Skeletal muscle cell (primary cell): Measurements from ENCODE around the gene OSBPL9.
"Not testable (repeated sequence)": the region's sequence is repeated elsewhere in the genome, so short reads cannot be mapped to it uniquely, and the experiment has no call there.

Experiments used
- DNase-seq: peaks from one replicate; pipeline ENCODE4 v3.0.0-alpha.2; 2010; ENCODE audit warnings: low read depth
- H3K4me3 ChIP-seq: 2 replicates; pipeline ENCODE4 v1.5.1; 2011; ENCODE audit warnings: low read depth, mild to moderate bottlenecking, control low read depth, low read length, moderate library complexity

OSBPL9 gene

DNA sequence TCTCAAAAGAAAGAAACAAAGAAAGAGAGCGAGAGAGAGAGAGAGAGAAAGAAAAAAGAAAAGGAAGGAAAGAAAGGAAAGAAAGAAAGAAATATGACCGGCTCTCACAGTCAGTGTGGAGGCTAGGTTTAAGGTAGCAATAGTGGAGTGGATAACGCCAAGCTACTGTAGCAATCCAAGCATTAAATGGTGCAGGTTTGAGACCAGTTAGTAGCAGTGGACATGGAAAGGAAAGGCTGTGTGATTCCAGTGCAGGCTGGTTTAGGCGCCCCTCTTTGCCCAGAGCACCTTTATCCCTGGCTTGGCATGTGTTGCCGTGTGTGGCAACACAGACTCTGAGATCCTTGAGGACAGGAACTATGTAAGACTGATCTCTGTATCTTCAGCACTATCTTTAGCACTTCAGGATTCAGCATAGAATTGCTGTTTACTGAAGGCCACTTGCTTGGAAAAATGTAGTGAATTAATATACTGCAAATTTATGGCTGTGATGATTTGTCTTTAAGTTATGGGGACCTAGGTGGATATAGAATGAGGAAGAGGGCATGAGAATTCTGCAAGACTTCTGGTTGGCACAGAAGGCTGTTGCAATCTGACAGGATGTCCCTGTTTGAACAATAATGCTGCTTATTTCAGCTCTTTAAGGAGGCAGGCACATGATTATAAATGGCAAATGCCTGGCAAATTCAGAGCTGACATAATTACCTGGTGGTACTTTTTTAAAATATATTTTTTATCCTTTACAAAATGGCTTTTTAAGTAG lies 10.8 kb upstream of the OSBPL9 start:
- no peak for DNase-seq
- no peak overlapping the region for H3K4me3 ChIP-seq

DNA sequence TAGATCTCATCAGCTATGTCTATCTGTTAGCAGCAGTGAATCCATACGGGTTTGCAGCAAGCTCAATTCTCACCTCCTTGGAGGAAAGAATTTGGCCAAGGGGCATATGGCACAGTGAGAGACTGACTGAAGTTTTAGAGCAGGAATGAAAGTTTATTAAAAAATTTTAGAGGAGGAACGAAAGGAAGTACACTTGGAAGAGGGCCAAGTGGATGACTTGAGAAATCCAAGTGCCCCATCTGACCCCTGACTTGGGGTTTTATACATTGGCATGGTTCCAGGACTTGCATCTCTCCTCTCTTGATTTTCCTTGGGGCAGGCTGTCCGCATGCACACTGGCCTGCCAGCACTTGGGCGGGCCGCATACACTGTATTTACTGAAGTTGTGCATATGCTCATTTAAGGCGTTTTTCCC lies 9.2 kb upstream of the OSBPL9 start:
- H3K4me3 ChIP-seq, result no peak overlapping the region
- DNase-seq, result no peak

DNA sequence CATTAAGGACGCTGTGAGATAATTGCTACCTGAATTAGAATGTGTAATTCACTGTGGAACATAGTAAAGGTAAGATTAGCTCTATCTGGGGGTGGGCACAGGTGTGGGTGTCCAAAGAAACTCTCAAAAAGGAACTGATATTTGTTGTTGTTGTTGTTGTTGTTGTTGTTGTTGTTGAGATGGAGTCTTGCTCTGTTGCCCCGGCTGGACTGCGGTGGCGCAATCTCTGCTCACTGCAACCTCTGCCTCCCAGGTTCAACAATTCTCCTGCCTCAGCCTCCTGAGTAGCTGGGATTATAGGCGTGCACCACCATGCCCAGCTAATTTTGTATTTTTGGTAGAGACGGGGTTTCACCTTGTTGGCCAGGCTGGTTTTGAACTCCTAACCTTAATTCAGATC lies 6.8 kb upstream of the OSBPL9 start:
- not testable (repeated sequence) for DNase-seq, H3K4me3 ChIP-seq

DNA sequence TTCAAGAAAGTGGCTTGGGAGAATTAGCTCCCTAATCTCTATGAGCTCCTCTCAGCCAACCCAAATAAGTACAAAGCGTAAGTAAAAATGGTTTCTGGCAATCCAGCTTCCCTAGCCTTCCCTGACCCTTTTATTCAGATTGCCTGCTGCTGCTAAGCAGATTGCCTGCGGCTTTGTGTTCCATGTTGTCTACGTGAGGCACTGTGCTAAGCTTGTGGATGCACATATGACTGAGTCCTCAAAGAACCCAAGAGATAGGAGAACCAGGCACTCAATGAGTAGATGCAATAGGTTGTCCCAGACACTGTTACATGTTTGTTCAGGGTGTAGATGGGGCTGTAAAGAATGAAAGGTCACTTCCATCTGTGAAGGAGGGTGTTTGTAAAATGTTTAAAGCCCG lies 6.3 kb upstream of the OSBPL9 start:
- no peak for DNase-seq
- H3K4me3 ChIP-seq, result no peak overlapping the region

DNA sequence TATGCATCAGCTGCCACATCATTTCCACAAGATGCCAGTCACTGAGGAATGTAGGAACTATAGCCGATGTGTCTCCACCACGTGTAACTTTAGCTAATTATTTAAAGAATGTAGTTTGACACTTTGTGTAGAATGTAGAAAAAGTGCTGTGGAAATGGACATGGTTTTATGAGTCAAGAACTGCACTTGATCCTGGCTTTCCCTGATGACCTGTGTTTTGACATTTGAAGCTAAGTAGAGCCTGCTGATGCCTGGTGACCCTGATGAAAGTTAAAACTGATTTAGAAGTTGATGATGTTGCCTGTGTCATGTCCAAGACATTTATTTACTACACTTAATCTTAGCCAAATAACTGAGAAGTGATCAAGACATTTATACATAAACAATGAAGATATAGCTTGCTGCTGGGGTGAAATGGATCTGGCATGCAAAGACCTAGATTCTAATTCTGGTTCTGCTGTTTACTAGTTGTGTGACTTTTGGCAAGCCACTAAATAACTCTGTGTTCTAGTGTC lies 4.4 kb upstream of the OSBPL9 start:
- no peak for DNase-seq
- no peak overlapping the region for H3K4me3 ChIP-seq

DNA sequence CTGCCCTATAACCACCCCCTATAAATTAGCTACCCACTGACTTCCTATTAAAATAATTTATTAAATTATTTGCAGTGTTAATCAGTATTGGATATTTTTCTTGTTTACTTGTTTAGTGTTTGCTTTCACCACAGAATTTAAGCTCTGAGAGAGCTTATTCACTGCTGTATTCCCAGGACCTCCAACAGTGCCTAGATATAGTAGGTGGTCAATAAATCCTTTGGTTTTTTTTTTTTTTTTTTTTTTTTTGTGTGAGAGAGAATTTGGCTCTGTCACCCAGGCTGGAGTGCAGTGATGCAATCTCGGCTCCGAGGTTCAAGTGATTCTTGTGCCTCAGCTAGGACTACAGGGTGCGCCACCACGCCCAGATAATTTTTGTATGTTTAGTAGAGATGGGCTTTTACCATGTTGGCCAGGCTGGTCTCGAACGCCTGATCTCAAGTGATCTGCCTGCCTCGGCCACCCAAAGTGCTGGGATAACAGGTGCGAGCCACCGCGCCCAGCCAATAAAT lies 1.1 kb upstream of the OSBPL9 start:
- H3K4me3 ChIP-seq, result no peak overlapping the region
- DNase-seq, result no peak

DNA sequence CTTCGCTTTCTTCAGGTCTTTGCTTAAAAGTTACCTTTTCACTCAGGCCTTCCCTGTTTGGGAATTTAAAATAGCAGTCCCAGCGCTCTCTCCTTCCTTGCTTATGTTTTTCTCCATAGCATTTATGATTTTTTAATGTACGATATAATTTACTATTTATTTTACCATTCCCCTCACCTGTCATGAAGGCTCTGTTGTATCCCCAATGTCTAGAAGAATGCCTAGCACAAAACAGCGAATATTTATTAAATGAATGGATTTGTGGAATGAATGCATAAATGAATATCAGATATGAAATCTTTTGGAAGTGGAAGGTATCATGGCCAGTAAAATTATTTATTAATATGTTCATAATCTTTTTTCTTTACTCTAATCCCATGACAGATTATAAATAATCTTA lies 402 bp upstream of the OSBPL9 start:
- peak overlapping the region; percentile 13 for H3K4me3 ChIP-seq
- DNase-seq, result no peak

DNA sequence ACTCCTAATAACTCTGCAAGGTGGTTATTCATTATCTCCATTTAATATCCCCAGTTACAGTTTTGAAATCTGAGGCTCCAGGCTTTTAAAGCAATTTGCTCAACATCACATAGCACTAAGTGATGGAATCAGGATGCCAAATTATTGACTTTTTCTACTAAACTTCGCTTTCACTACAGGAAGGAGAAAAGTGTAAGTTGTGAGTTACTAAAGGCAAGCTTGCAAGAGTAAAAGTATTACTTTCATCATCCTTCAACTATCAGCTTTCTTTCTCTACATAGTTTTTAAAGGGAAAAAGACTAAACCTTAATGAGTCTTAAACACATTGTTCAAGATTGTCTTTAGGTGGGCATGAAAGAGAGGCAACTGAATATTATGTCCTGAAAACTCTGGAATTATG lies 1.8 kb downstream of the OSBPL9 start:
- DNase-seq, result no peak
- H3K4me3 ChIP-seq, result no peak overlapping the region

DNA sequence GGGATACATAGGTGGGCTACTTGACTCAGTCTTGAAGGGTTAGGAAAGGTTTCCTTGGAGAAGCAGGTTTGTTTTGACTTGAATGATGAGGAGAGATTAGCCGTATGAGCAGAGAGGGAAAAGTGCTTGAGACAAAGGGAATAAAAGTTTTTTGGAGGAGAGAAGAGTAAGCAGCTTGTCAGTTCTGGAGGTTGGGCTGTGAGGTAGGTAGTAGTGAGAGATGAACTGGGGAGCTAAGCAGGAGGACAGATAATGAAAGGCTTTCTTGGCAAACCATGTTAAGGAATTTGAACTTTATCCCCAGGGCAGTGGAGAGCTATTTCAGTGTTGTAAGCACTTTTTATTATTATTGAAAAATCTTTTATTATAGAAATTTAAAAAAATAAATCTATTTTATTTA lies 3.6 kb downstream of the OSBPL9 start:
- DNase-seq, result no peak
- no peak overlapping the region for H3K4me3 ChIP-seq

DNA sequence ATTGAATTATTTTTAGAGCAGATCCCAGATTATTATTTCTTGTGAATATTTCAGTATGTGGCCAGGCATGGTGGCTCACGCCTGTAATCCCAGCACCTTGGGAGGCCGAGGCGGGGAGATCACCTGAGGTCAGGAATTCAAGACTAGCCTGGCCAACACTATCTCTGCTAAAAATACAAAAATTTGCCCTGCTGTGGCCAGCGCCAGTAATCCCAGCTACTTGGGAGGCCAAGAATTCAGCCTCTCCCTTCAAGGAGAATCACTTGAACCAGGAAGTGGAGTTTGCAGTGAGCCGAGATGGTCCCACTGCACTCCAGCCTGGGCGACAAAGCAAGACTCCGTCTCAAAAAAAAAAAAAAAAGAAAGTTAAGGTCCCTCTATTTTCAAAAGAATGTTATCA lies 4.3 kb downstream of the OSBPL9 start:
- DNase-seq, result no peak
- no peak overlapping the region for H3K4me3 ChIP-seq

DNA sequence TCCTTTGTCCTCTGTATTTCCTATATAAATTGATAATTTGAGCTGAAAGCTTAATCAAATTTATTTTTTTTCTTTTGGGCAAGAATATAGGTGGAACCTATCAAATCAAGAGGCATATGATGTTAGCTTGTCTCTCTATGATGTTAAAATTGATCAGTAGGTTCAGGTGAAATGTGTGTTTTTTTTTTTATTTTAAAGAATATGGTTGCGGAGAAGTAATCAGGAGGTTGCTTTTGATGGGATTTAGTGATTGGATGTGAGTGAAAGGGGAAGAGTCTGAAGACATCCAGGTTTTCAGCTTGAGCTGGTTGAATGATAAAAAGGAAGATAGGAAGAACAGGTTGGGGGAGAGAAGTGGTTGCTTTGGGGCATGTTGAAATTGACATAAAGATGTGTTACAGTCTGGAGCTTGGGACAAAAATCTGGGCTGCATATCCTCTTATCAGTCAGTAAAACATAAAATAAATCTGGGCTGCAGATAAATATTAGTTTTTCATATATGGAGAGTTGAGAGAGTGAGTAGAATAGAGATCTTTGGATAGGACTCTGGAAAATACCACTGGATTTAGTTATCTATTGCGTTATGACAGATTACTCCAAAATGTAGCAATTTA lies 5.1 kb downstream of the OSBPL9 start:
- no peak overlapping the region for H3K4me3 ChIP-seq

DNA sequence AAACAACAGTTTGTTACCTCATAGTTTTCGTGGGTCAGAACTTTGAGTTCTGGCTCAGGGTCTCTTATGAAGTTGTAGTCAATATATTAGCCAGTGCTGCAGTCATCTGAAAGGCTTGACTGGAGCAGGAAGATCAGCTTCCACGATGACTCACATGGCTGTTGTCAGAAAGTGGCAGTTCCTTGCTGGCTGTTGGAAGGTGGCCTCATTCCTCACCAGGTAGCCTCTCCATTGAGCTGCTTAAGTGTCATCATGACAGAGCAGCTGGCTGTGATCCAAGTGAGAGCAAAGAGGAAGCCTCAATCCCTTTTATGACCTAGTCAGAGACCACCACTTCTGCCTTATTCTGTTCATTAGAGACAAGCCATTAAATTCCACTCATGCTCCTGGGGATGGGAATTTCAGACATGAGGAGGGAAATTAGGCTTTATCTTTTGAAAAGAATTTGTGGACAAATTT lies 5.6 kb downstream of the OSBPL9 start:
- H3K4me3 ChIP-seq, result no peak overlapping the region
- DNase-seq, result peak; percentile 61

More for the DNA sequence above, 5.1 kb downstream of the OSBPL9 start:
- no peak for DNase-seq

DNA sequence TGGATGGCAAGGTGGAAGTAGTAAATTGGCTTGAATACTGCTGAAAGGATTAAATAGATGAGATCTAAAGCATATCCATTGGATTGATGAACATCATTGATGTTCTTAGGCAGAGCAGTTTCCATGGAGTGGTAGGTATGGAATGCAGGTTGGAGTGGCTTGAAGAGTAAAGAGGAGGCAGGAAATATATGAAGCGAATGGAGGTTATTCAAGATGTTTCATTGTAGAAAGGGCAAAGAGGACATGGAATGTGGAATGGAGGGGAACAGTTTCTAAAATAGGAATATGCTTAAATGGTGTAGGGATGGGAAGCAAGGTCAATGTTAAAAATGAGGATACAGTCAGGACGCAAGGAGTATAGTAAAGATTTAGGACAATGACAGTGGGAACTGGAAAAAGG lies 6.1 kb downstream of the OSBPL9 start:
- H3K4me3 ChIP-seq, result no peak overlapping the region
- DNase-seq, result no peak

DNA sequence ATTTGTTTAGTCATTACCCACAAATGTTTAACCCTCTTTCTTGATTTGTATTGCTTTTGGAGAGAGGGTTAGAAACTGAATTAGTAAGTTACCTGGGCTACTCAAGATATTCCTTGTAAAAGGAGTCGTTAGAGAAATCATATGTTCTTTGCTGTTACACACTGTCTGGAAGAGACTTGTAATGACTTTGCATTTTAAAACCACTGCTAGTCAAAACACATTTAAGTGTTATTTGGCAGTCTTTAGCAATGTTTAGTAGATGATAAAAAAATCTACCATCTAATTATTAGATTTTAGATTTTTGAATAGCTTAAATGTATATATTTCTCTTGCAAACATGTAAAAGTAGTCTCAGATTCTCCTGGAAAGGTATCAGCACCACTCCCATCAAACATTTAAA lies 6.6 kb downstream of the OSBPL9 start:
- DNase-seq, result no peak
- no peak overlapping the region for H3K4me3 ChIP-seq

DNA sequence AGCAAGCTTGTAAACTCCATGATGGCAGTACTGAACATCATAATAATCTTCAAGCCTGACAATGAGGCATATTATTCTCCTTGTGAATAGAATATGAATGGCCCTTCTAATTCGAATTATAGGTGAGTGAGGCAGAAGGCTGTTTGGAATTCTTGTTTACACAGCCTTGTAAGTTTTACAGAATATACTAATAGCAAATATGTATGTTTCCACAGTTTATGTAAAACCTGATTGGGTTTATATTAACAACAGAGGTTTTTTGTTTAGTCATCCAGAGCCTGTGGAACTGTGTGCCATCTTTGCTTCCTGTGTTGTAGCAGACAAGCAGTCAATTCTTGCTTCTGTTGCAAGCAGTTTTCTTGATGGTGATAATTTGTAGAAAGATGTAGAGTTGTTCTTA lies 8.0 kb downstream of the OSBPL9 start:
- no peak overlapping the region for H3K4me3 ChIP-seq
- no peak for DNase-seq

DNA sequence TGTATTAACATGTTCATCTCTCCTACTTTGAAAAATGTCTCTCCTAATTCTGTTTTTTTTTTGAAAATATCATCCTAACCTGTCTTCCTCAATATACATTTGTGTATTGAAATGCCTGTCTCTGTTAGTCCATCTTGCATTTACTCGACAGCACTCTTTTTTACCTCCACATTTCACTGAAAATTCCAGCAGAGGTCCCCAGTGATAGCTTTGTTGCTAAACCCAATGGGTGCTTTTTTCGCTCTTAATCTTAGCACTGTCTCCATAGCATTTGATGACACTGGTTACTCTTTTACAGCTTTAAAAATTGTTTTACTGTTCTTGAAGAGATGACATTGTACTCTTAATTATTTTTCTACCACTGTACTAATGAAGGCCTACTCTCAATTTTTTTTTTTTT lies 10.8 kb downstream of the OSBPL9 start:
- H3K4me3 ChIP-seq, result no peak overlapping the region
- DNase-seq, result peak; percentile 31

DNA sequence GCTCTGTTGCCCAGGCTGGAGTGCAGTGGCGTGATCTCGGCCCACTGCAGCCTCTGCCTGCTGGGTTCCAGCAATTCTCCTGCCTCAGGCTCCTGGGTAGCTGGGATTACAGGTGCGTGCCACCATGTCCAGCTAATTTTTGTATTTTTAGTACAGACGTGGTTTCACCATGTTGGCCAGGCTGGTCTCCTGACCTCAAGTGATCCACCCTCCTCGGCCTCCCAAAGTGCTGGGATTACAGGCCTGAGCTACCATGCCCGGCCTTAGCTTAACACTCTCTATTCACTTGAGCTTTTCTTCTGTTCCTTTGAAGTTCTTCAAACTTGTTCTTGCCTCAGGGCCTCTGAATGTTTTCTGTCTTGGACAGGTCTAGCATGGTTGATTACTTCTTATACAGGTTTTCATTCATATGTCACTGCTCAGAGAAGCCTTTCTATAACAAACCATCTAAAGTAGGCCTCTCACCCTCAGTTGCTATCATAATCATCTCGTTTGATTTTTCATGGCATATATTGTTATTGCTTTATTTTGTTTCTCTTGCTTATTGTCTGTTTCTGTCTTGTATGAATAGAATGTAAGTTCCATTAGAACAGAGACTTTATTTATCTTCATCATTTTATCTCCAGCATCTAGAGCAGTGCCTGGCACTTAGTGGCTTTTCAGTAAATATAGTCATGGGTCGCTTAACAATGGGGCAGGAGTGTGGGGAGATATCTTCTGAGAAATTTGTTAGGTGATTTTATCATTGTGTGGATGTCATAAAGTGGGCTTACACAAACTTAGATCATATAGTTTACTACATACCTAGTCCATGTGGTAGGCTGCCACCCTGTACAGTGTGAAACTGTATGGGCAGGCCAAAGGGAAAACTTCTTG lies 12.1 kb downstream of the OSBPL9 start:
- DNase-seq, result no peak

DNA sequence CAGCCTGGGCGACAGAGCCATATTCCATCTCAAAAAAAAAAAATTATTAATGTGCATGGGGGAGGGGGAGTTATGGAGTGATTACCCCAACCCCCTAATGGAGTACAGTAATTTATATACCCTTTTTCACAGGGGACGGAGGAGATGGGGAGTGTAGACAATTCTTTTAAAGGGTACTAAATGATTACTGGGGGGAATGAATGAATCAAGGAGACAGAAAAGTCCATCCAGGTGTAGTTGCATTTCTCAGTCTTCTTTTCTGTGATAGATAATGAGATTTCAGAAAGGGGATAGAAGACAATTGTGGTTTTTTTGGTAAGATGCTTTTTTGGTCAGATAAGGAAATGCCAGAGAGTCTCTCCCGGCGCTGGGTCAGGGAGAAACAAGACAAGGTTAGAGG lies 13.0 kb downstream of the OSBPL9 start:
- DNase-seq, result no peak
- H3K4me3 ChIP-seq, result no peak overlapping the region

More for the DNA sequence above, 12.1 kb downstream of the OSBPL9 start:
- H3K4me3 ChIP-seq, result no peak overlapping the region

DNA sequence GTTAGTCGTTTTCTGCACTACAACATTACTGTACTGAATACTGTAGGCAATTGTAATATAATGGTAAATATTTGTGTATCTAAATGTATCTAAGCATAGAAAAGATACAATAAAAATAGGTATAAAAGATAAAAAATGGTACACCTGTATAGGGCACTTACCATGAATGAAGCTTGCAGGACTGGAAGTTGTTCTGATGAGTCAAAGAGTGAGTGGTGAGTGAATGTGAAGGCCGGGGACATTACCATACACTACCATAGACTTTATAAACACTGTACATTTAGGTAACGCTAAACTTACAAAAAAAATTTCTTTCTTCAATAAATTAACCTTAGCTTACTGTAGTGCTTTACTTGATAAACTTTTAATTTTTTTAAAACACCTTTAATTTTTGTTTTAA lies 13.5 kb downstream of the OSBPL9 start:
- H3K4me3 ChIP-seq, result no peak overlapping the region
- no peak for DNase-seq

DNA sequence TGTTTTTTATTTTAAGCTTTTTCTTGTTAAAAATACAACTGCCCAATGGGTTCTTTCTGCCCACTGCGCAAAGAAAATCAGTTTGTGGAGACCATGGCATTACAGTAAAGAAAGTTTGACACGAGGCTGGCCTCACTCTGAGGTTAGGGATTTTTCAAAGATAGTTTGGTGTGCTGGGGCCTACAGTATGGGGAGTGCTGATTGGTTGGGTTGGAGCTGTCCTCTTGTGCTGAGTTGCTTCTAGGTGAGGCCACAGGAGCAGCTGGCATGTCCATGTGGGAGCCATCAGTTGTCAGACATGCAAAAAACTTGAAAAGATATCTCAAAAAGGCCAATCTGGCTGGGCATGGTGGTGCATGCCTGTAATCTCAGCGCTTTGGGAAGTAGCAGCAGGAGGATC lies 14.0 kb downstream of the OSBPL9 start:
- H3K4me3 ChIP-seq, result no peak overlapping the region
- DNase-seq, result no peak
